ENCODE data around the gene SUOX.
"Not testable (repeated sequence)": the region's sequence is repeated elsewhere in the genome, so short reads cannot be mapped to it uniquely, and the experiment has no call there.

Gene SUOX

DNA sequence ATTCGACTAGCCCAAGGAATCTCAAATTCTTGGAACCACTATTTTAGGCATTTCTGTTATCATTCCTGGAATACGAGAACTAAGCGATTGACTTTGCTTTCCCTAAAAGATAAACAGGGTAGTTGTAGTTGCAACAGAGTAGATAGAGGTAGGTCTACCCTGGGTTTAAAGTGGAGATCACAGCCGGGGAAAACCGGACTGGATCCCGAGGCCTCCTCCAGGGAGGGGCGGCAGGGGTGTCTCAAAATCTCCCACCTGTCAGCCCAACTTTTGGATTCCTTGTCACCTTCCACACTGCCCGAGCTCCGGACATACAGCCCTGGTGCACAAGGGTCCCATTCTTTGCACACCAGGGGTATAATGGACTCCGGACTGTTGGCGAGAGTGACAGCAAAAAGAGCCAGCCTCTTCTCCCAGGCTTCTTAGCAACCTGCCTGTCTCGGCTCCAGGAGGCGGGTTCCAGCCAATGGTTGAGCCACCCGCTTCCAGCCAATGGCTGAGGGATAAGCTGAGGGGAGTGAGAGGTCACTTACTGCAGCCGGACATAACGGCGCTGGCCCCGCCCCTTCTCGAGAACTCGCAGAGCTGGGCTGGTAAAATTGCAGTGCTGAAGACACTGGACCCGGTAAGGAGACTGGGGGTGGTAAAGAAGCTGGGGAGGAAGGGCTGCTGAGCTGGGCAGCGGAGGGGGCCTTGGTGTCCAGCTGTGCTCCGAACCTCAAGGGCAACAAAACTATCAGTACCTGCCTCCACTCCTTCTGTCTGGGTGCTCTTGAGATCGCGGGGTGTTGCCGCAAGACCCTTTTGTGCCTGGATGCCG is at the start of gene SUOX:
SUOX (plus strand) TSS at position 562 of the 820 bp plus-strand sequence. CDS start 4,946 bp downstream, outside the sequence.
- peak; percentile 97 for DNase-seq

DNA sequence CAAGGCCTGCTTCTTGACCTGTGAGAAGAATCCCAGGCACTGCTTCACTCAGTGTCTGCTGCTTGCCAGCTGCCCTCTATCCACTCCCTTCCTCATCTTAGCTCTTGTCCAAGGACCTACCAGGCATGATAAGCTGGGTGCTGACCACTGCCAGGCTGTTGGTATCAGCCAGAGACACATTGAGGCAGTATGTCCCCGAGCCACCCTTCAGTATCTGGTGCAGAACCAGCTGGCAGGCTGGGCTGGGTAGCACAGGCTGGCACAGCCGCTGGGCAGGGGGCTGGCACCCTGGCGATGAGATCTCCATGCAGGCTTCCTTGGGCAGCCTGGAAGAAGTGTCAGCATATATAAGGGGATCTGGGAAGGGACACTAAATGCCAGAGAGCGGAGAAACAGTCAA is 41.7 kb upstream of the SUOX start:
- no peak for DNase-seq

DNA sequence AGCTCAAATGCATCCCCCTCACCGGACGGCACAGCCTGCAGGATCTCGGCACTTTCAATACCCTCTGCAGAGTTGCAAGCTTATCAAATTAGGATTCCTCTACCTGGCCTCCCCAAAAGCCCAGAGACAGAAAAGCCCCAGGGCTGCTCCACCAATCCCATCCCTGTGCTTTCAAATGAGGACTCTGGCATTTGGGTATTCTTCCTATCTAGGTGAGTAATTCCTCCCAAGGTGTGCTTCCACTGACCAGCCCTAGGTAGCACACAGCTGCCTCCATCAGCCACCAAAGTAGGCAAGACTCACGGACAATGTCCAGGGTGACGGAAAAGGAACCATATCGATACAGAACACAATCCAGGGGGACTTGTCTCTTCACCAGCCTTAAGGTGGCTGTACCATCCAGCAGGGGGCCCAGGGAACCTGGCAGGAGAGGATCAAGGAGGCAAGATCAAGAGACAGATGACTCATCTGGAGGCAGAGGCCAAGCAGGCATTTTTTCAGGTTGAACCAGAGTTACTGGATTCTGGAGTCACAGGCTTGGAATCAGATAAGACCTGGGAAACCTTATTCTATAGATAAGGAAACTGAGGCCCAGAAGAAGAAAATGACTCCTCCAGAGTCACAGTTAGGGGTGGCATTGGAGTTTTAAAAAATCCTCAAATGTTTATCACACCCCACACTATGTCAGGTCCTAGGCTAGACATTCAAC is 41.1 kb upstream of the SUOX start:
- DNase-seq, result no peak

DNA sequence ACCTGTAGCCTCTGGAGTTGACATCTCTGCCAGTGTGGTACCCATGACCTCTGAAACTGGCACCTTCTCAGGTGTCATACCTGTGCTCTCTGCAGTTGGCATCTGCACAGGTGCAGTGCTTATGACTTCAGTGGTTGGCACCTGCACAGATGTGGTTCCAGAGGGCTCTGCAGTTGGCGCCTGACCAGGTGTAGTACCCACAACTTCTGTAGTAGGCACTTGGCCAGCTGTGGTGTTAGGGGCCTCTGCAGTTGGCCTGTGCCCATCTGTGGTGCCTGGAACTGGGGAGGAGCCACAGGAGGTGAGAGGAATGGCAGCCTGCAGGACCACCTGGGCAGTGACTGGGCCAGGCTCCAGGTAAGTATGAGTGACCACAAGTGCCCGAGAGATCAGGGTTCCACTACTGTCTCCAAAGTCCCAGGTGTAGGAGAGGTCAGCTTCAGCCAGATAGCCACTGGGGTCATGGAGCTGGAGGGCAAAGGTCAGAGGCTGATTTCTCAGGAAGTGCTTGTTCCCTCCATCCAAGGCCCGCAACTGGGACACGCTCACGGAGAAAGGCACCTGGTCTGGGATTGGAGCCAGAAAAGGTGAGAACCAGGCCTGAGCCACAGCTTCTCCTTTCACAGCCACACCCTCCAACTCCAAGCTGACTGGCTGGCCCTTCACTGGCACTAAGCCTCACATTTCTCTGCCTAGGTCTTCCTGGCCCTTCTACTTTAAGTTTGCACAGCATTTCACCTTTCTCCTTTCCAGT is 39.8 kb upstream of the SUOX start:
- no peak for DNase-seq

DNA sequence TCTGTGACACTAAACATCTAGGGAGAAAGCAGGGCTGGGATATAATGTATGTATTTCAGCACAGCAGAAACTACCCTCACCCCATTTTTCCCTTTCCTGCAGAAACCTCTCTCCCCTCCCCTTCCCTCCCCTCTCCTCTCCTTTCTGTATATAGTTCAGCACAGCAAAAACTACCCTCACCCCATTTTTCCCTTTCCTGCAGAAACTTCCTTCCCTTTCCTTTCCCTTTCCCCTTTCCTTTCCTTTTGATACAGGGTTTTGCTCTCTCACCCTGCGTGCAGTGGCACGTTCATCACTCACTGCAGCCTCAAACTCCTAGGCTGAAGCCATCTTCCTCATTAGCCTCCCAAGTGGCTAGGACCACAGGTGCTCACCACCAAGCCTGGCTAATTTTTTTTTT is 33.3 kb upstream of the SUOX start:
- no peak for DNase-seq

DNA sequence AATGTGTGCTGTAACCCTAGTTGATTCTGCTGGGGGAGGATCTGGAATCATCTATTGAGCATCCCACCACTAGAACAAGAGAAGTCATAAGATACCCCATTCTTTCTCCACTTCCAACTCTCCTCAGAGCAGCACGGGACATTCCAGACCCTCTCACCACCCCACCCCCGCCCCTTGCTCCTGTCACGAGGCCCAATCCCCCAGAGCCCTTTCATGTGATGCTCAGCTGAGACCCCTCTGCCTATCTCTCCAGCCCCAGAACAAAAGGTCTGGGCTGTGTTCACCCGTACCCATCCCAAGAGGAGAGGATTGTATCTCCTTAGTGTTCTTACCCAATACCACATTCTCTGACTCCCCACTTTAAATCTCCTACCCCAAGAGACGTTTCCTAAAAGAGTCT is 31.8 kb upstream of the SUOX start:
- no peak for DNase-seq

DNA sequence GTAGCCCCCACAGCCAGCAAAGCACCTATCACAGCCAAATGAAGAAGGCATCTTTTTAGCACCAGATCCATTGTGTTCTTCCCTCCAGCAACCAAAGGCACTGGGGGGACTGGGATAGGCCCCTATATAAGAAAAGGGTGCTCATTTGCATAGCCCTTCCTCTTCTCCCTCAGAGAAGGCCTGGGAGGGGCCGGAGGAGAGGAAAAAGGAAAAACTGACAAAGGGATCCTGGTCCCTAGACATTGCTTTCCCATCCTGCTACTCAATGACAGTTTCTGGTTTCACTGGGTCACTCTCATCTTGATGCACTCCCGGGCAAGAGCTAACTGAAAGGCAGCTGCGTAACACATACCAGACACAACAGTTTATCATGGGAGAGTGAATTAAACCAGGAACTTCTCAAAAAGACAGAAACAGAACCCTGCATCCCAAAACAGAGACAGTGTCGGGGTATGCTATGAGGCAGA is 31.1 kb upstream of the SUOX start, which contains the start of gene PMEL:
PMEL (minus strand) TSS at position 102 of the 467 bp plus-strand sequence; CDS start at position 71, 31 bp downstream.
- no peak for DNase-seq

DNA sequence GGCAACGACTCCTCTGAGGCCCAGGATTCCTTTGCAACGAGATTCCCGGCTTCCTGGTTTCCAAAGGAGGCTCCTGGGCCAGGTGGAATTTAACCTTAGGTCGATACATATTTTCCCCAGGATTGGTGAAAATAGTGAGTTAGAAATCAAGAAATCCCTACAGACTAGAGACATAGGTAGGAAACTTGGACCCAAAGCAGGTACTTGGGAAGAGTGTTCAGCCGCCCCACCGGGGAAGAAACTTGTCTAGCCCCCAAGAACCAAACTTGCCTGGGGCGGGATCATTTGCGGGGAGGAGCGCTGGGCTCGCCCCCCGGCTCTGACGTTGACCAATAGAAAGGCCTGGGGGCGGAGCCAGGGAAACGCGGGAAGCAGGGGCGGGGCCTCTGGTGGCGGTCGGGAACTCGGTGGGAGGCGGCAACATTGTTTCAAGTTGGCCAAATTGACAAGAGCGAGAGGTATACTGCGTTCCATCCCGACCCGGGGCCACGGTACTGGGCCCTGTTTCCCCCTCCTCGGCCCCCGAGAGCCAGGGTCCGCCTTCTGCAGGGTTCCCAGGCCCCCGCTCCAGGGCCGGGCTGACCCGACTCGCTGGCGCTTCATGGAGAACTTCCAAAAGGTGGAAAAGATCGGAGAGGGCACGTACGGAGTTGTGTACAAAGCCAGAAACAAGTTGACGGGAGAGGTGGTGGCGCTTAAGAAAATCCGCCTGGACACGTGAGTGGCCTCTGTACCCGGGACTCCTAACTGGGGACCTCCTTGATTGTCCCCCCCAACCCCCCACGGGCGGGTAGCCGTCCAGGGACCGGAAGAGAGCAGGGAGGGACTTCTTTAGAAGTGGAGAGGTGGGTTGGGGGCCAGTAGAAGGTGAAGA is 30.4 kb upstream of the SUOX start, which contains the start of gene CDK2:
CDK2 (plus strand) TSS at position 423 of the 874 bp plus-strand sequence; CDS start at position 602, 179 bp downstream.
- DNase-seq, result peak; percentile 82

DNA sequence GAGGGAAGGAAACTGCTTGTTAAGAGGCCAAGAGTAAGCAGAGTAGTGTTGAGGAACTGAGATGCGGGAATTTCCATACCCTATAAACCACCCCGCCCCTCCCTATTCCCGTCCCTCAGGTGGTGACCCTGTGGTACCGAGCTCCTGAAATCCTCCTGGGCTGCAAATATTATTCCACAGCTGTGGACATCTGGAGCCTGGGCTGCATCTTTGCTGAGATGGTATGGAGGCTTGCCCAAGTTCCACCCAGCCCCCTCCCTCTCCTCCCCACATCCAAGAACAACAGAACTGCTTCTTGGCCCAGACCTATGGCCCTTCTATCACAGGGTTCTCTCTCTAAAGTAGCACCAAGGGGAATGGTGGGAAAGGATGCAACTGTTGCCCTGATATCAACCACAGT is 27.7 kb upstream of the SUOX start:
- DNase-seq, result no peak

DNA sequence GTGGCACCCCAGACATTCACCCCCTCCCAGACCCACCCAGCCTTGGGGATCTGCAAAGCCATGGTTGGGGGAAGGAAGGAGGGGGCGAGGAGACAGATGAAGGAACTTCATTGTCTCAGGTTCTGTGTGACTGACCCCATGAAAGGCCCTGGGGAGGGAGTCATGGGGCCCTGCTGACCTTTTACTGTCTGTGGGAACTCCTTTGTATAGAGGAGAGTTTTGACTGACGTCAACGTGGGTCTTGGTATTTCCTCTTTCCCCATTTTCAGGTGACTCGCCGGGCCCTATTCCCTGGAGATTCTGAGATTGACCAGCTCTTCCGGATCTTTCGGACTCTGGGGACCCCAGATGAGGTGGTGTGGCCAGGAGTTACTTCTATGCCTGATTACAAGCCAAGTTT is 26.3 kb upstream of the SUOX start:
- no peak for DNase-seq

DNA sequence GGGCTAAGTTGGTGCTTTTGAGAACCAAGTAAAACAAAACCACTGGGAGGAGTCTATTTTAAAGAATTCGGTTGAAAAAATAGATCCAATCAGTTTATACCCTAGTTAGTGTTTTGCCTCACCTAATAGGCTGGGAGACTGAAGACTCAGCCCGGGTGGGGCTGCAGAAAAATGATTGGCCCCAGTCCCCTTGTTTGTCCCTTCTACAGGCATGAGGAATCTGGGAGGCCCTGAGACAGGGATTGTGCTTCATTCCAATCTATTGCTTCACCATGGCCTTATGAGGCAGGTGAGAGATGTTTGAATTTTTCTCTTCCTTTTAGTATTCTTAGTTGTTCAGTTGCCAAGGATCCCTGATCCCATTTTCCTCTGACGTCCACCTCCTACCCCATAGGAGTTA is 25.0 kb upstream of the SUOX start:
- DNase-seq, result no peak

DNA sequence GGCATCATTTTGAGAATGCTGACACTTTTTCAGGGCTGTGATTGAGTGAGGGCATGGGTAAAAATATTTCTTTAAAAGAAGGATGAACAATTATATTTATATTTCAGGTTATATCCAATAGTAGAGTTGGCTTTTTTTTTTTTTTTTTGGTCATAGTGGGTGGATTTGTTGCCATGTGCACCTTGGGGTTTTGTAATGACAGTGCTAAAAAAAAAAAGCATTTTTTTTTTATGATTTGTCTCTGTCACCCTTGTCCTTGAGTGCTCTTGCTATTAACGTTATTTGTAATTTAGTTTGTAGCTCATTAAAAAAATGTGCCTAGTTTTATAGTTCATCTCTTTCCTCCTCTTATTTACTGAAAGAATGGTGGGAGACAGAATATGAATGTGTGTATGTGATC is 24.6 kb upstream of the SUOX start:
- DNase-seq, result no peak

DNA sequence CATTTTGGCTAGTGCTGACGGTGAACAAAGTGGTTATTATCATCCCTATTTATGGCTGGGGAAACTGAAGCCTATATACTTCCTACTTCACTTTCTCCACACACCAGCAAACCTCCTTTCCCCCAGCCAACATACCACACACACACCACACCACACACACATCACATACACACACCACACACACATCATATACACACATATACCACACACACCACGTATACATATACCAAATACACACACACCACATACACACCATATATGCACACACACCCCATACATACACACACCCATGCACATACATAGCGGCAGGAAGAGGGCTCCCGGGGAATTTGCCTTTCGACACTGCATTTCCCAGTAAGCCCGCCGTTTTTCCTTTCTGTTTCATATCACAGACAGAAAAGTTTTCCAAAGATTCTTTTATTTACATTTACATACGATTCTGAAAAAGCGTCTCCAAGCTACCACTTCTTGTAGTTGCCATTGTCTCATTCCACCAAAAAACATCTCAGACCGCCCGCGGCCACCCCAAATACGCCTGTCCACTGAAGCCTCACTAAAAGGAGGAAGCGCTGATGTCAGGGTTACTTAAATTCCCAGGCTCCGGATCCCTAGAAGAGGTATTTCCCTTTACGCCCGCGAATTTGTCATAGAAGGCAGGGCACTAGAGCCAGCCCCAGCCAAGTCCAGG is 24.0 kb upstream of the SUOX start:
- no peak for DNase-seq

DNA sequence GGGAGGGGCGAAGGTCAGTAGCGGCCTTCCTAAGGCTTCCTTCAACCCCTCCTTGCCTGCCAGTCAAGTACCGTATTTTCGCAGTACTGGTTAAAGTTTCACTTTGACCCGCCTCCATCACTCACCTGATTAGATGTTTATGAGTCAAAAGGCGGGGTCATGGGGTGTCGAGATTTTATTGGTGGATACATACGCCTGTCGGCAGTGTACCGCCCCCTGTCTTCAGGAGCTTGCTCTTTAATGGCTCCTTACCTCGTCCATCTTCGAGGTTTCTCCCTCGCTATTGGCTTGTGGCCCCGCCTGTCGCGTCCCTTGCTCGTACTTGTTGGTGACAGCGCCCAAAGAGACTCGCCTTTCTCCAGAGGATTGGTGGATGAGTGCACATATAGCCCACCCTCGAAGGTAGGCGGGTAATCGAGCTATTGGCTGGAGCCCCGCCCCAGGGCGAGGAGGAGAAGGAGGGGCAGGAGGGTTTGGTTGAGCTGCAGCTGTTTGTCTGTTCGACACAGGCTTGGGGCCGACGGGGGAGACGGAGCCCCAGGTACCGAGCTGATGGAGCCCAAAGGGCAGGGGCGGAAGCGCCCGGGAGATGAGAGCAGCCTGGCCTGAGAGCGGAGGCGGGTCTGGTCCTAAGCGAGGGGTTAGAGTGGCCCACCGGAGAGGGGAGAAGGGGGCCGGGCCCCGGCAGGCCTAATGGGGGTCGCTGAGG is 23.3 kb upstream of the SUOX start, which contains the start of gene RAB5B:
RAB5B (plus strand) TSS at position 480 of the 709 bp plus-strand sequence. CDS start 12,883 bp downstream, outside the sequence.
- DNase-seq, result peak; percentile 100

DNA sequence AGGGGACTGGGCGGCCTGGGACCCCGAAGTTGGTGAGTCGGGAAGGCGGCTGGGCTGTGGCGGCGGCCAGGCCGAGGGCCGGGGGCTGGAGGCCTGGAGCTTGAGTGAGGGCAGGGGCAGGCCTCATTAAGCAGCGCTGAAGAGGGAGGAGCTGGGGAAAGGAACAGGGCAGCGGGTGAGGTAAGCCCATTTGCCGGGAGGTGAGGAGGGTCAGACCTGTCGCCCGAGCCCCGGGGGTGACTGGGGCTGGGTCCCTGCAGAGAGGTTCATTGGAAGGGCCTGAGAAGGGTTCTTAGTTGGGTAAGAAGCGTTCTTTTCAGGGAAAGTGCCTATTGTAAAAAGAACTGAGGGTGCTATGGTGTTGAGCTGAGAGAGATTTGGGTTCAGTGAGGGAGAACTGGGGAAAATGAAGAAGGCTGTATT is 22.8 kb upstream of the SUOX start:
- no peak for DNase-seq

DNA sequence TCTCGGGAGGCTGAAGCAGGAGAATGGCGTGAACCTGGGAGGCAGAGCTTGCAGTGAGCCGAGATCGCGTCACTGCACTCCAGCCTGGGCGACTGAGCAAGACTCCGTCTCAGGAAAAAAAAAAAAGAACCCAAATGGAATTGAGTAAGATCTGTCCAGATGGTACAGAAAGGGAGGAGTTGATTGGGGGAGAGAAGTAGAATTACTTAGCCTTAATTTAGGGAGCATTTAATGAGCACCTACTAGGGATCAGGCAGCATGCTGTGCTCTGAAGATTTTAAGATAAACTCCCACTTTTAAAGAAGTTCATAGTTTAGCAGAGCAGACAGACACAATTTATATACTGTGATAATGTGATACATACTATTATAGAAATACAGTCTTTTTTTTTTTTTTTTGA is 18.7 kb upstream of the SUOX start:
- no peak for DNase-seq

DNA sequence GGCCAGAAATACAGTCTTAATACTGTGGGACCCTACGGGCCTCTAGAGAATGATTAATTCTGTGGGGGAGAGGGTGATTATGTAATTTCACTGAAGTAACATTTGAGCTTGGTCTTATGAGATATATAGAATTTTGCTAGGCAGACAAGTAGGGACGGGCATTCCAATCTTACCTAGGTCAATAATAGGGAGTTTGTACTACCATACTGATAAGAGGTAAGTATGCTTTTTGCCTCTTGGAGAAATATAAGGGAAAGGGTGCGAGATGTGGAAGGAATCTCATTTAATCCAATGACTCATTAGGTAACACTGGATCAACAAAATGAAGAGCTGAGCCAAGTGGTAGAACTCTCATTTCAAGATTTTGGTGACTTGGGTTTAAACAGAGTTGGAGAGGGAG is 18.0 kb upstream of the SUOX start:
- no peak for DNase-seq

DNA sequence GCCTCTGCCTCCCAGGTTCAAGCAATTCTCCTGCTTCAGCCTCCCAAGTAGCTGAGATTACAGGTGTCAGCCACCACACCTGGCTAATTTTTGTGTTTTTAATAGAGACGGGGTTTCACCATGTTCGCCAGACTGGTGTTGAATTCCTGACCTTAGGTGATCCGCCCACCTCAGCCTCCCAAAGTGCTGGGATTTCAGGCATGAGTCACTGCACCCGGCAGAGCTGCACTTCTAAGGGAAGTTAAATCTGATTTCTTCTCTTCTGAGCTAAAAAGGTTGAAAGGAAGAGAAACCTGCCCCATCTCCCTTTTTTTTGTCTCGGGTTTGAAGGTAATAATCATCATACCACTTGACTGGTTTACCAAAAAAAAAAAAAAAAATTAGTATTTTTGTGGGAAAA is 15.2 kb upstream of the SUOX start:
- DNase-seq, result not testable (repeated sequence)

DNA sequence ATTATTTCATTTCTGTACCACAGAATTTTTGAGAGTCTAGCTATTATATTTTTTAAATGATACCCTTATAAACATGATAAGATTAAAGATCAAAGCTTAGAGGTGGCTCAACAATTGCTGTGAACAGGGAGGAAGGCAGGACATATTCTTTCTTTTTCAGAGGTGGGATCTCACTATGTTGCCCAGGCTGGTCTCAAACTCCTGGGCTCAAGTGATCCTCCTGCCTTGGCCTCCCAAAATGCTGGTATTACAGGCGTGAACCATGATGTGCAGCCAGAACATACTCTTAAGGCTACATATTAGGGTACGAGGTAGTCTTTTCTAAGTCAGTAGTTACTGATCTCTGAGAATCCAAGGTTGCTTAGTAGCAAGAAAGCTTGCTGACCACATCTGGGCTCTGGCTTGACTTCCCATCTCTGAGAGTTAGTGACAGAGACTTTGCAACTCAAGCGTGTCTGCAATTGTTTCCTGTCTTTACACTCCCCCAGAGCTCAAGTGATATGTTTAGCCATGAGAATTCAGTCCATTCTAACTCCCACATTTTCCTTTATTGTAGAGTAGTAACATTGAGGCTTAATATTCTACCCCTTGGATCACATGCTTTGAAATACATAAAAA is 14.6 kb upstream of the SUOX start:
- DNase-seq, result no peak

DNA sequence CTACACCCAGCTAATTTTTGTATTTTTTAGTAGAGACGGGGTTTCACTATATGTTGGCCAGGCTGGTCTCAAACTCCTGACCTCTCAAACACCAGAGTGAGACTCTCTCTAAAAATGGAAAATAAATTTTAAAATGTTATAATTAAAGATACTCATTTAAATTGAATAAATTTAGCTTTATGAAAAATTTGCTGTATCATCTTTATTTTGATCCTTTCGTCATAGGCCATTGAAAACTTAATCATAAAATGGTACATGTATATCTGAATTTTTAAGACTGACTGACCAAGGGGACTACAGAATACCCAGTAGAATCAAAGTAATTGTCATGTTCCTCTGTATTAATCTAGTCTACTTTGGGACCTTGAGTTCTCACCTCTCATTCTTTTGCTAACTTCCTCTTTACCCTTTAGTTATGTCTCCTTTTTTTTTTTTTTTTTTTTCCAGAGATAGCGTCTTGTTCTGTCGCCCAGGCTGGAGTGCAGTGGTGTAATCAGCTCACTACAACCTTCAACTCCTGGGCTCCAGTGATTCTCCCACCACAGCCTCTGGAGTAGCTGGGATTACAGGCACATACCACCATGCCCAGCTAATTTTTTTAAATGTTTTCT is 13.7 kb upstream of the SUOX start:
- DNase-seq, result no peak

Measured in midbrain (tissue), 1 donor.